Measurements from ENCODE around the gene RCN1. TPM values are rescaled to one million over a fixed set of nuclear protein-coding genes. Genes with fewer than 3 reads are reported as not detected.

The RCN1 gene
- total RNA-seq, 3 donors from 2014 or later: 58.2 to 67.8 (median 61.0) TPM

DNA sequence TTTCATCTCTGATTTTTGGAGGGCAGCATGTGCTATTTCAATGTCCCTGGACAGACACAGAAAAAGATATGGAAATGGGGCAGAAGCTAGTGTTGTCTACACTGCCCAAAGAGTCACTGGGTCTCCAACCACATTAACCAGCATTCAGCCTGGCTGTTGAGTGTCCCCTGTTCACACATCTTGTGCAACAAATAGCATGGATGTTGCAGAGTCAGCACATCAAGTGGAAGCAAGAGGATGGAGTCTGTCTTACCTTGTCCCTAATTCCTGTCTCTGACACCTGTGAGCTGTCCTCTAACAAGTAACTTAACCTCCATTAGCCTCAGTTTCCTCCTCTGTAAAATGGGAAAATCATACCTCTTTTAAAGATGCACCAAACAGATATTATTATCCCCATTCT, 60.2 kb downstream of the RCN1 start:
- Histone ChIP-seq H3K9me3 (no peaks in the 10 kb centered on the region), H3K36me3 (no peaks in the 10 kb centered on the region), H3K4me1 (no peaks in the 10 kb centered on the region), H3K27me3 (no peaks in the 10 kb centered on the region), H3K27ac (no peak overlapping the region), H3K4me3 (no peak overlapping the region)
- DNase-seq (ENCODE audit: low spot score in 2 of 2): no peak
- TF ChIP-seq POLR2A (IDR thresholded peaks at IDR 0.05): no peak
- TF ChIP-seq POLR2AphosphoS5 (IDR thresholded peaks at IDR 0.05): no peak
- TF ChIP-seq CTCF (IDR thresholded peaks at IDR 0.05): no peak
- intact Hi-C loops (cut with DNase I; ENCODE audit: low total_unique reads): no loop called here

GRCh38 chr11:32152216-32152615, 61.3 kb downstream of the RCN1 start:
- DNase-seq (ENCODE audit: low spot score in 2 of 2): no peak
- Histone ChIP-seq H3K27ac (no peak overlapping the region), H3K4me1 (no peaks in the 10 kb centered on the region), H3K4me3 (no peak overlapping the region), H3K9me3 (no peaks in the 10 kb centered on the region), H3K27me3 (no peaks in the 10 kb centered on the region), H3K36me3 (no peaks in the 10 kb centered on the region)
- intact Hi-C loops (cut with DNase I; ENCODE audit: low total_unique reads): no loop called here
- no peak for TF ChIP-seq POLR2A (IDR thresholded peaks at IDR 0.05)

GRCh38 chr11:32152821-32153220, 61.9 kb downstream of the RCN1 start:
- H3K9me3 ChIP-seq: no peaks in the 10 kb centered on the region
- H3K36me3 ChIP-seq: no peaks in the 10 kb centered on the region
- no peak for DNase-seq (ENCODE audit: low spot score in 2 of 2)
- H3K27ac ChIP-seq: no peak overlapping the region
- H3K4me1 ChIP-seq: no peaks in the 10 kb centered on the region
- TF ChIP-seq CTCF (IDR thresholded peaks at IDR 0.05): no peak
- no peak for TF ChIP-seq POLR2A (IDR thresholded peaks at IDR 0.05)
- TF ChIP-seq POLR2AphosphoS5 (IDR thresholded peaks at IDR 0.05): no peak
- intact Hi-C loops (cut with DNase I; ENCODE audit: low total_unique reads): no loop called here
- no peak overlapping the region for H3K4me3 ChIP-seq
- H3K27me3 ChIP-seq: no peaks in the 10 kb centered on the region

GRCh38 chr11:32153747-32154146, 62.9 kb downstream of the RCN1 start:
- no peaks in the 10 kb centered on the region for H3K36me3 ChIP-seq
- DNase-seq (ENCODE audit: low spot score in 2 of 2): no peak
- TF ChIP-seq CTCF (IDR thresholded peaks at IDR 0.05) (no peak), POLR2A (IDR thresholded peaks at IDR 0.05) (no peak), POLR2AphosphoS5 (IDR thresholded peaks at IDR 0.05) (no peak)
- H3K4me1 ChIP-seq: no peaks in the 10 kb centered on the region
- intact Hi-C loops (cut with DNase I; ENCODE audit: low total_unique reads): no loop called here
- H3K27ac ChIP-seq: no peak overlapping the region
- no peaks in the 10 kb centered on the region for H3K9me3 ChIP-seq
- no peaks in the 10 kb centered on the region for H3K27me3 ChIP-seq
- H3K4me3 ChIP-seq: no peak overlapping the region

- intact Hi-C loops (cut with DNase I; ENCODE audit: low total_unique reads): no loop called here
- Histone ChIP-seq H3K4me3 (no peak overlapping the region), H3K4me1 (no peaks in the 10 kb centered on the region), H3K36me3 (no peaks in the 10 kb centered on the region), H3K9me3 (no peaks in the 10 kb centered on the region), H3K27ac (no peak overlapping the region), H3K27me3 (no peaks in the 10 kb centered on the region)
- TF ChIP-seq POLR2AphosphoS5 (IDR thresholded peaks at IDR 0.05) (no peak), POLR2A (IDR thresholded peaks at IDR 0.05) (no peak), CTCF (IDR thresholded peaks at IDR 0.05) (no peak)
- DNase-seq (ENCODE audit: low spot score in 2 of 2): no peak
Observed at GRCh38 chr11:32154275-32154674, 63.4 kb downstream of the RCN1 start.

Measured in breast epithelium (tissue), 4 donors.